Breast epithelium (tissue), 3 donors: ENCODE data around the gene YDJC.

ENCODE experiments used
- CTCF ChIP-seq, 3 donors: fragments of 450-650 bp; IDR thresholded peaks; one replicate each; pipeline ENCODE4 v1.5.1; 2016 to 2017; ENCODE audit warnings: antibody characterized with exemption in 3 of 3, mild to moderate bottlenecking in 3 of 3, moderate library complexity in 3 of 3
- POLR2AphosphoS5 ChIP-seq, 3 donors: sonication (generic); formaldehyde crosslinking; IDR thresholded peaks; one replicate each; pipeline ENCODE4 v1.6.1; 2017; ENCODE audit warnings: antibody characterized with exemption in 3 of 3

GRCh38 chr22:21612858-21613257, 17.0 kb downstream of the YDJC start:
- TF ChIP-seq CTCF (IDR thresholded peaks at IDR 0.05) (no peak), POLR2AphosphoS5 (IDR thresholded peaks at IDR 0.05) (no peak)
